ENCODE measurements around the gene ELSPBP1.
"Not testable (repeated sequence)": the region's sequence is repeated elsewhere in the genome, so short reads cannot be mapped to it uniquely, and the experiment has no call there.

Gene ELSPBP1

DNA sequence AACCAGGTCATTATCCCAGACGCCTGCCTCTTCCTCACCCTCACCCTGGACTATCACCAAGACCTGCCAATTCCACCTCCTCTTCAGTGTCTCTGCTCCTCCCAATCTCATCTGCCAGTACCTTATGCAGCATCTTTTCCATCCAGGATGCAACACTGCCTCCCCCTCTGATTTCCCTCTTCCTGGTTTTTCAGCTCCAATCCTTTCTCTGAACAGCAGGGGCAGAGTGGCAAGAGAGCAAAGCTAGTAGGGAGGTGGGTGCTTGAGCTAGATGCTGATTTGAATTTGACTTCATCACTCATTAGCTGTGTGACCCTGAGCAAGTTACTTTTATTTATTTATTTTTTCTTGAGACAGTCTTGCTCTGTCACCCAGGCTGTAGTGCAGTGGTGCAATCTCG lies 75.0 kb downstream of the ELSPBP1 start:
- H3K27ac ChIP-seq (ENCODE audit: low read depth, low read length), result no peak overlapping the region
- H3K4me1 ChIP-seq (ENCODE audit: control insufficient read depth, insufficient read depth, low read length), result no peaks in the 10 kb centered on the region
- no peak overlapping the region for H3K4me3 ChIP-seq (ENCODE audit: low read depth, low read length)
- no peak overlapping the region for H3K9ac ChIP-seq (ENCODE audit: low read length)
- H3K27me3 ChIP-seq (ENCODE audit: control insufficient read depth, insufficient read depth, low read length), result no peaks in the 10 kb centered on the region
- peaks cover 5% of the 10 kb centered on the region; the same call in 1 of the 2 replicates for H3K9me3 ChIP-seq (ENCODE audit: control insufficient read depth, insufficient read depth, low read depth, low read length)
- no peaks in the 10 kb centered on the region for H3K36me3 ChIP-seq (ENCODE audit: control insufficient read depth, insufficient read depth, low read length)

DNA sequence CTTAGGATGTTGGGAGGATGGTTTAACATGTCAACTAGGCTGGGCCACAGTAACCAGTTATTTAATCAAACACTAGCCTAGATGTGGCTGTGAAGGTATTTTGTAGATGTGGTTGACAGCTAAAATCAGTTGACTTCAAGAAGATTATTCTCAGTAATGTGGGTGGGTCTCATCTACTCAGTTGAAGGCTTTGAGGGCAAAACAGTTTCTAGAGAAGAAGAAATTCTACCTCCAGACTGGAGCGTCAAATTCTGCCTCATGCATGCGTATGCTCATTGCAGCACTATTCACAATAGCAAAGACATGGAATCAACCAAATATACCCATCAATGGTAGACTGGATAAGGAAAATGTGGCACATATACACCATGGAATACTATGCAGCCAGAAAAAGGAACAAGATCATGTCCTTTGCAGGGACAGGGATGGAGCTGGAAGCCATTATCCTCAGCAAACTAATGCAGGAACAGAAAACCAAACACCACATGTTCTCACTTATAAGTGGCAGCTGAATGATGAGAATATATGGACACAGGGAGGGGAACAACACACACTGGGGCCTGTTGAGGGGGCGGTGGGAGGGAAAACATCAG lies 75.8 kb downstream of the ELSPBP1 start:
- H3K9ac ChIP-seq (ENCODE audit: low read length); H3K9me3 ChIP-seq (ENCODE audit: control insufficient read depth, insufficient read depth, low read depth, low read length); H3K36me3 ChIP-seq (ENCODE audit: control insufficient read depth, insufficient read depth, low read length); H3K4me1 ChIP-seq (ENCODE audit: control insufficient read depth, insufficient read depth, low read length); H3K4me3 ChIP-seq (ENCODE audit: low read depth, low read length); H3K27me3 ChIP-seq (ENCODE audit: control insufficient read depth, insufficient read depth, low read length); H3K27ac ChIP-seq (ENCODE audit: low read depth, low read length): not testable (repeated sequence)
